Motor neuron (in vitro differentiated cells): ENCODE results near the gene HACE1. TPM values are rescaled to one million over a fixed set of nuclear protein-coding genes. Genes with fewer than 3 reads are reported as not detected.
"Not testable (repeated sequence)": the region's sequence is repeated elsewhere in the genome, so short reads cannot be mapped to it uniquely, and the experiment has no call there.

Experiments used
- ATAC-seq, 8 experiments: fragments of 200-7000 bp; cut with Tn5 transposase; replicated peaks in 6 of 8; 2 replicates each; pipeline ENCODE4 v1.8.0; 2021; ENCODE audit warnings: mild to moderate bottlenecking in 8 of 8, moderate library complexity in 8 of 8
- H3K27ac ChIP-seq, 2 donors: fragments of 250-450 bp; sonication (Bioruptor Pico); 2 replicates each; pipeline ENCODE4 v1.9.0; 2021; ENCODE audit warnings: antibody characterized with exemption in 2 of 2, mild to moderate bottlenecking in 2 of 2, moderate library complexity in 1 of 2
- H3K4me1 ChIP-seq, 2 donors: fragments of 250-450 bp; sonication (Bioruptor Pico); replicated peaks in 1 of 2; 2 replicates each; pipeline ENCODE4 v1.6.1; 2021; ENCODE audit warnings: antibody characterized with exemption in 2 of 2, mild to moderate bottlenecking in 2 of 2, moderate library complexity in 1 of 2
- H3K4me3 ChIP-seq, 5 donors: fragments of 250-450 bp; sonication (Bioruptor Pico); 2 replicates each; pipeline ENCODE4 v1.9.0; 2021; ENCODE audit warnings: antibody characterized with exemption in 5 of 5, mild to moderate bottlenecking in 5 of 5, moderate library complexity in 4 of 5
- WGBS, 10 experiments: fragments of 450-650 bp; shearing (Covaris generic); methylation state at CpG; one replicate each; pipeline ENCODE4 v1.0.0; 2022; 5-methylcytosine and 5-hydroxymethylcytosine counted together
- in situ Hi-C, 9 experiments: fragments of 400-800 bp; cut with MboI; loops; one replicate each; pipeline ENCODE4 v1.15.0; 2021; ENCODE audit warnings: low sequenced_read_pairs in 9 of 9, low pct_unique_long_range_greater_than_20kb in 2 of 9; ENCODE audit not compliant: unreplicated experiment in 9 of 9
- total RNA-seq, 8 experiments: library from RNA; unstranded; fragments of 300-600 nt; gene quantifications; 2 replicates each; pipeline versions ENCODE4 v1.2.3 to v1.2.4, GENCODE V29; 2022

Gene HACE1
- total RNA-seq, result 10 to 100 TPM in 7 of 8 experiments, 1 to 10 TPM in 1; 7.2 to 20.0 (median 16.7) TPM

GRCh38 chr6:104859225-104860146 is at the start of gene HACE1:
TSS of gene HACE1 (minus strand) at chr6:104859919. CDS start at chr6:104859642, 277 bp downstream.
- ATAC-seq, result peak; percentile 94 to 98 (median 97)
- 0 to 7% (median 1%) methylated on average over 1 to 32 of the region's 89 CpGs; no CpG with 5 or more reads in 4 of the 10 experiments for WGBS, 10 experiments
- peaks cover 0 to 4% of the 10 kb centered on the region in 2 donors for H3K4me1 ChIP-seq
- H3K4me3 ChIP-seq, result peak within 1 kb of the TSS; percentile 82 to 96 (median 93)
- peak within 1 kb of the TSS; percentile 75 to 77 for H3K27ac ChIP-seq
- in situ Hi-C loops, result no loop called here

GRCh38 chr6:104908888-104909525 is 49.3 kb upstream of the HACE1 start:
- ATAC-seq, result no peak
- Histone ChIP-seq H3K4me3 (no peak overlapping the region), H3K27ac (no peak overlapping the region), H3K4me1 (no peaks in the 10 kb centered on the region)
- in situ Hi-C loops, result no loop called here
- WGBS, 10 experiments, result 0 to 88% (median 79%) methylated on average over 1 to 2 of the region's 2 CpGs

GRCh38 chr6:104908031-104908887 is 48.5 kb upstream of the HACE1 start:
- Histone ChIP-seq H3K4me3 (no peak overlapping the region), H3K27ac (no peak overlapping the region), H3K4me1 (no peaks in the 10 kb centered on the region)
- in situ Hi-C loops, result no loop called here
- peak in 2 of 8 experiments; percentile 65 to 99 for ATAC-seq
- 28 to 100% (median 80%) methylated on average over 1 to 4 of the region's 6 CpGs; no CpG with 5 or more reads in 2 of the 10 experiments for WGBS, 10 experiments

- in situ Hi-C loops, H3K4me3 ChIP-seq, ATAC-seq, H3K4me1 ChIP-seq, H3K27ac ChIP-seq: not testable (repeated sequence)
- 39 to 100% (median 83%) methylated on average over 1 to 7 of the region's 7 CpGs; no CpG with 5 or more reads in 1 of the 10 experiments for WGBS, 10 experiments
Measured at GRCh38 chr6:104898893-104899292, 39.2 kb upstream of the HACE1 start.

GRCh38 chr6:104896914-104897313 is 37.2 kb upstream of the HACE1 start:
- Histone ChIP-seq H3K27ac (no peak overlapping the region), H3K4me3 (no peak overlapping the region), H3K4me1 (no peaks in the 10 kb centered on the region)
- 21 to 94% (median 71%) methylated on average over 1 to 5 of the region's 5 CpGs; no CpG with 5 or more reads in 1 of the 10 experiments for WGBS, 10 experiments
- in situ Hi-C loops, result no loop called here
- ATAC-seq, result no peak

- ATAC-seq, result no peak
- no peak overlapping the region for H3K4me3 ChIP-seq
- WGBS, 10 experiments, result 0 to 74% (median 67%) methylated on average over 1 to 3 of the region's 3 CpGs; no CpG with 5 or more reads in 2 of the 10 experiments
- H3K27ac ChIP-seq, result no peak overlapping the region
- in situ Hi-C loops, result no loop called here
- no peaks in the 10 kb centered on the region for H3K4me1 ChIP-seq
Measured at GRCh38 chr6:104888066-104888465, 28.3 kb upstream of the HACE1 start.

GRCh38 chr6:104887350-104887749 is 27.6 kb upstream of the HACE1 start:
- H3K4me3 ChIP-seq, result no peak overlapping the region
- H3K4me1 ChIP-seq, result no peaks in the 10 kb centered on the region
- peak in 3 of 8 experiments; percentile 46 to 68 (median 59) for ATAC-seq
- no peak overlapping the region for H3K27ac ChIP-seq
- WGBS, 10 experiments, result 0 to 100% (median 81%) methylated on average over 2 to 7 of the region's 7 CpGs; no CpG with 5 or more reads in 2 of the 10 experiments
- in situ Hi-C loops, result no loop called here

- H3K27ac ChIP-seq, result no peak overlapping the region
- H3K4me3 ChIP-seq, result no peak overlapping the region
- in situ Hi-C loops, result no loop called here
- WGBS, 10 experiments, result 13 to 100% (median 80%) methylated on average over 1 to 4 of the region's 19 CpGs; no CpG with 5 or more reads in 4 of the 10 experiments
- H3K4me1 ChIP-seq, result no peaks in the 10 kb centered on the region
- ATAC-seq, result peak in 1 of 8 experiments; percentile 44
Measured at GRCh38 chr6:104885518-104886043, 25.9 kb upstream of the HACE1 start.

- H3K27ac ChIP-seq, result no peak overlapping the region
- in situ Hi-C loops, result no loop called here
- H3K4me3 ChIP-seq, result no peak overlapping the region
- H3K4me1 ChIP-seq, result no peaks in the 10 kb centered on the region
- peak in 2 of 8 experiments; percentile 29 to 68 for ATAC-seq
- WGBS, 10 experiments, result 0 to 100% (median 83%) methylated on average over 1 to 10 of the region's 12 CpGs
Measured at GRCh38 chr6:104884867-104885517, 25.3 kb upstream of the HACE1 start.

GRCh38 chr6:104881964-104882668 is 22.4 kb upstream of the HACE1 start:
- Histone ChIP-seq H3K4me3 (no peak overlapping the region), H3K4me1 (no peaks in the 10 kb centered on the region), H3K27ac (no peak overlapping the region)
- WGBS, 10 experiments, result 0 to 76% (median 19%) methylated on average over 1 to 3 of the region's 3 CpGs; no CpG with 5 or more reads in 1 of the 10 experiments
- in situ Hi-C loops, result no loop called here
- ATAC-seq, result no peak

- no peak overlapping the region for H3K4me3 ChIP-seq
- H3K4me1 ChIP-seq, result peaks cover 0 to 4% of the 10 kb centered on the region in 2 donors
- in situ Hi-C loops, result no loop called here
- no peak for ATAC-seq
- WGBS, 10 experiments, result 55 to 100% (median 83%) methylated on average over 3 of the region's 3 CpGs
- H3K27ac ChIP-seq, result no peak overlapping the region
Measured at GRCh38 chr6:104862456-104862855, 2.7 kb upstream of the HACE1 start.
